Measurements from ENCODE around the gene TRIM14.

DNA sequence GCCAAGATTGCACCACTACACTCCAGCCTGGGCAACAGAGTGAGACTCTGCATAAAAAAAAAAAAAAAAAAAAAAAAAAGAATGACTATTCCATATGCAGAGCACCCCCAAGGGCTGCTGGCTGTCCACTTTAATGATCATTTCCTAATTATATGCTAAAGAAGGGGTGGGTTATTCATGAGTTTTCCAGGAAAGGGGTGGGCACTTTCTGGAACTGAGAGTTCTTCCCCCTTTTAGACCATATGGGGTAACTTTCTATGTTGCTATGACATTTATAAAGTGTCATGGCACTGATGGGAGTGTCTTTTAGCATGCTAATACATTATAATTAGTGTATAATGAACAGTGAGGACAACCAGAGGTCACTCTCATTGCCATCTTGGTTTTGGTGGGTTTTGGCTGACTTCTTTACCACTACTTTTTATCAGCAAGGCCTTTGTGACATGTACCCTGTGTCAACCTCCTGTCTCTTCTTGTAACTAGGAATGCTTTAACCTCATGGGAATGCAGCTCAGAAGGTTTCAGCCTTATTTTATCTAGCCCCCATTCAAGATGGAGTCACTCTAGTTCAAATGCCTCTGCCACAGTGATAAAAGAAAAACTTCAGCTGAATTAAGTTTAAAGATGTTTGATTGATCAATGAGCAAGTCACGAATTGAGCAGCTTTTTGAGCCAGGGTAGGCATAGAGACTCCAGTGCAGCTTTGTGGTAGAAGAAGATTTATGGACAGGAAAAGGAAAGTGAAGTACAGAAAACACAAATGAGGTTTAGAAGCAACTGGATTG is 69.5 kb downstream of the TRIM14 start:
- TF ChIP-seq POLR2A (IDR thresholded peaks at IDR 0.05), result no peak
- TF ChIP-seq, protein P1, sequence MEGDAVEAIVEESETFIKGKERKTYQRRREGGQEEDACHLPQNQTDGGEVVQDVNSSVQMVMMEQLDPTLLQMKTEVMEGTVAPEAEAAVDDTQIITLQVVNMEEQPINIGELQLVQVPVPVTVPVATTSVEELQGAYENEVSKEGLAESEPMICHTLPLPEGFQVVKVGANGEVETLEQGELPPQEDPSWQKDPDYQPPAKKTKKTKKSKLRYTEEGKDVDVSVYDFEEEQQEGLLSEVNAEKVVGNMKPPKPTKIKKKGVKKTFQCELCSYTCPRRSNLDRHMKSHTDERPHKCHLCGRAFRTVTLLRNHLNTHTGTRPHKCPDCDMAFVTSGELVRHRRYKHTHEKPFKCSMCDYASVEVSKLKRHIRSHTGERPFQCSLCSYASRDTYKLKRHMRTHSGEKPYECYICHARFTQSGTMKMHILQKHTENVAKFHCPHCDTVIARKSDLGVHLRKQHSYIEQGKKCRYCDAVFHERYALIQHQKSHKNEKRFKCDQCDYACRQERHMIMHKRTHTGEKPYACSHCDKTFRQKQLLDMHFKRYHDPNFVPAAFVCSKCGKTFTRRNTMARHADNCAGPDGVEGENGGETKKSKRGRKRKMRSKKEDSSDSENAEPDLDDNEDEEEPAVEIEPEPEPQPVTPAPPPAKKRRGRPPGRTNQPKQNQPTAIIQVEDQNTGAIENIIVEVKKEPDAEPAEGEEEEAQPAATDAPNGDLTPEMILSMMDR (IDR thresholded peaks at IDR 0.05), result no peak

All from esophagus squamous epithelium (tissue), 4 donors.